GM19025 (cell line): ENCODE measurements around the gene CDKN2D.
"Not testable (repeated sequence)": the region's sequence is repeated elsewhere in the genome, so short reads cannot be mapped to it uniquely, and the experiment has no call there.

Experiments
- ATAC-seq: cut with Tn5 transposase; IDR thresholded peaks from one replicate; pipeline ENCODE4 v1.9.1; 2021; ENCODE audit warnings: mild to moderate bottlenecking, low read depth, moderate library complexity; ENCODE audit not compliant: unreplicated experiment

CDKN2D gene

GRCh38 chr19:10553087-10553667, 15.6 kb downstream of the CDKN2D start:
- no peak for ATAC-seq

GRCh38 chr19:10552510-10553053, 16.2 kb downstream of the CDKN2D start:
- no peak for ATAC-seq

- no peak for ATAC-seq
Observed at GRCh38 chr19:10551698-10552301, 17.0 kb downstream of the CDKN2D start.

GRCh38 chr19:10551006-10551405, 17.8 kb downstream of the CDKN2D start:
- ATAC-seq: not testable (repeated sequence)

- no peak for ATAC-seq
Observed at GRCh38 chr19:10550336-10550735, 18.4 kb downstream of the CDKN2D start.

GRCh38 chr19:10549733-10550132, 19.0 kb downstream of the CDKN2D start:
- no peak for ATAC-seq

GRCh38 chr19:10548746-10549276, 20.0 kb downstream of the CDKN2D start:
- ATAC-seq: no peak

GRCh38 chr19:10546817-10547216, 22.0 kb downstream of the CDKN2D start:
- ATAC-seq: no peak

GRCh38 chr19:10544753-10545251, 24.0 kb downstream of the CDKN2D start:
- ATAC-seq: no peak

- no peak for ATAC-seq
Observed at GRCh38 chr19:10544242-10544752, 24.5 kb downstream of the CDKN2D start.

- ATAC-seq: peak; percentile 73
Observed at GRCh38 chr19:10543420-10544241, 25.1 kb downstream of the CDKN2D start, which contains the start of gene ATG4D. ATG4D (plus strand) TSS chr19:10543904; CDS start chr19:10544091, 187 bp downstream.

- ATAC-seq: no peak
Observed at GRCh38 chr19:10543059-10543419, 25.7 kb downstream of the CDKN2D start.

- ATAC-seq: not testable (repeated sequence)
Observed at GRCh38 chr19:10539016-10539415, 29.8 kb downstream of the CDKN2D start.

- ATAC-seq: no peak
Observed at GRCh38 chr19:10538204-10538983, 30.4 kb downstream of the CDKN2D start.

- no peak for ATAC-seq
Observed at GRCh38 chr19:10537668-10538067, 31.1 kb downstream of the CDKN2D start.

GRCh38 chr19:10535613-10536012, 33.2 kb downstream of the CDKN2D start:
- no peak for ATAC-seq

- ATAC-seq: no peak
Observed at GRCh38 chr19:10533646-10534386, 35.0 kb downstream of the CDKN2D start.

GRCh38 chr19:10532457-10532856, 36.3 kb downstream of the CDKN2D start:
- ATAC-seq: no peak

GRCh38 chr19:10526887-10527286, 41.9 kb downstream of the CDKN2D start:
- ATAC-seq: not testable (repeated sequence)
